ENCODE results near the gene MOCS3.

GRCh38 chr20:50999355-50999754 lies 40.7 kb downstream of the MOCS3 start:
- TF ChIP-seq, protein P1, sequence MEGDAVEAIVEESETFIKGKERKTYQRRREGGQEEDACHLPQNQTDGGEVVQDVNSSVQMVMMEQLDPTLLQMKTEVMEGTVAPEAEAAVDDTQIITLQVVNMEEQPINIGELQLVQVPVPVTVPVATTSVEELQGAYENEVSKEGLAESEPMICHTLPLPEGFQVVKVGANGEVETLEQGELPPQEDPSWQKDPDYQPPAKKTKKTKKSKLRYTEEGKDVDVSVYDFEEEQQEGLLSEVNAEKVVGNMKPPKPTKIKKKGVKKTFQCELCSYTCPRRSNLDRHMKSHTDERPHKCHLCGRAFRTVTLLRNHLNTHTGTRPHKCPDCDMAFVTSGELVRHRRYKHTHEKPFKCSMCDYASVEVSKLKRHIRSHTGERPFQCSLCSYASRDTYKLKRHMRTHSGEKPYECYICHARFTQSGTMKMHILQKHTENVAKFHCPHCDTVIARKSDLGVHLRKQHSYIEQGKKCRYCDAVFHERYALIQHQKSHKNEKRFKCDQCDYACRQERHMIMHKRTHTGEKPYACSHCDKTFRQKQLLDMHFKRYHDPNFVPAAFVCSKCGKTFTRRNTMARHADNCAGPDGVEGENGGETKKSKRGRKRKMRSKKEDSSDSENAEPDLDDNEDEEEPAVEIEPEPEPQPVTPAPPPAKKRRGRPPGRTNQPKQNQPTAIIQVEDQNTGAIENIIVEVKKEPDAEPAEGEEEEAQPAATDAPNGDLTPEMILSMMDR (IDR thresholded peaks at IDR 0.05 in 2 of 3, conservative IDR thresholded peaks at IDR 0.05 in 1 of 3; ENCODE audit: control insufficient read depth in 2 of 3, extremely low read depth in 1 of 3, insufficient read depth in 1 of 3, low read depth in 3 of 3, low read length in 3 of 3) = no peak
- TF ChIP-seq ZNF384 (IDR thresholded peaks at IDR 0.05; ENCODE audit: borderline replicate concordance, low read depth, low read length) (no peak), BCL11A (IDR thresholded peaks at IDR 0.05; ENCODE audit: low read depth, low read length) (no peak), ZBTB4 (CRISPR knock-in tag; IDR thresholded peaks at IDR 0.05) (no peak), ASH2L (IDR thresholded peaks at IDR 0.05; ENCODE audit: borderline replicate concordance, low read depth) (no peak), POLR2AphosphoS5 (IDR thresholded peaks at IDR 0.05; ENCODE audit: low read length) (no peak), CEBPZ (IDR thresholded peaks at IDR 0.05; ENCODE audit: low read depth, low read length) (no peak), HCFC1 (IDR thresholded peaks at IDR 0.05; ENCODE audit: low read length) (no peak), RELA (IDR thresholded peaks at IDR 0.05; ENCODE audit: borderline replicate concordance, partially characterized antibody) (no peak), EZH2 (IDR thresholded peaks at IDR 0.05; ENCODE audit: borderline replicate concordance, control insufficient read depth, low read depth, low read length) (no peak), NFYA (IDR thresholded peaks at IDR 0.05; ENCODE audit: borderline replicate concordance, low read depth, low read length) (no peak), SIX5 (IDR thresholded peaks at IDR 0.05; ENCODE audit: low read depth, low read length, severe bottlenecking) (no peak)
- TF ChIP-seq, protein P2, sequence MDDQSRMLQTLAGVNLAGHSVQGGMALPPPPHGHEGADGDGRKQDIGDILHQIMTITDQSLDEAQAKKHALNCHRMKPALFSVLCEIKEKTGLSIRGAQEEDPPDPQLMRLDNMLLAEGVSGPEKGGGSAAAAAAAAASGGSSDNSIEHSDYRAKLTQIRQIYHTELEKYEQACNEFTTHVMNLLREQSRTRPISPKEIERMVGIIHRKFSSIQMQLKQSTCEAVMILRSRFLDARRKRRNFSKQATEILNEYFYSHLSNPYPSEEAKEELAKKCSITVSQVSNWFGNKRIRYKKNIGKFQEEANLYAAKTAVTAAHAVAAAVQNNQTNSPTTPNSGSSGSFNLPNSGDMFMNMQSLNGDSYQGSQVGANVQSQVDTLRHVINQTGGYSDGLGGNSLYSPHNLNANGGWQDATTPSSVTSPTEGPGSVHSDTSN (IDR thresholded peaks at IDR 0.05; ENCODE audit: insufficient replicate concordance, low read depth, low read length) = no peak
